Neural progenitor cell (in vitro differentiated cells): Measurements from ENCODE around the gene LRRIQ4.

Experiments
- EZH2 ChIP-seq: fragments of 200-600 bp; sonication (generic); IDR thresholded peaks from 2 replicates; pipeline ENCODE4 v1.6.1; 2017; ENCODE audit warnings: antibody characterized with exemption, mild to moderate bottlenecking, moderate library complexity
- TF ChIP-seq, protein P1 (sequence below): fragments of 200-600 bp; sonication (generic); IDR thresholded peaks from 2 replicates; pipeline ENCODE4 v1.5.1; 2017; ENCODE audit warnings: antibody characterized with exemption, mild to moderate bottlenecking

DNA sequence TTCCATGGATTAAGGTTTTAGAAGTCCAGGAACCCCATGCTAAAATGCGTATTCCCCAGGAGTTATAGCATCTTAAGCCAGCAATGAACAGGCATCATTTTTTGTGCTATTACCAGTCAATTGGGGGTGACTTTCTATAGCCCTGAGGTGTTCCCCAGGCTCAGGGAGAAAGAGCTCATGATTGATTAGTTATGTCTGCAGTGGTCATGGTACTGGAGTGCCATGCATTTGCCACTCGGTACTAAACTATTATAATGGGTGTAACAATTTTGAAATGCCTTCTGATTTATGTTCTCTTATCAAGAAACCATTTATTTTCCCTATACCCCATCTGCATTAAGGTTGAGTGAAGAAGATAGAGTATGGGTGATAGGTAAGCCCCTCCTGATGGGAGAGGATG, 45.1 kb downstream of the LRRIQ4 start:
- TF ChIP-seq EZH2: no peak
- TF ChIP-seq, protein P1, sequence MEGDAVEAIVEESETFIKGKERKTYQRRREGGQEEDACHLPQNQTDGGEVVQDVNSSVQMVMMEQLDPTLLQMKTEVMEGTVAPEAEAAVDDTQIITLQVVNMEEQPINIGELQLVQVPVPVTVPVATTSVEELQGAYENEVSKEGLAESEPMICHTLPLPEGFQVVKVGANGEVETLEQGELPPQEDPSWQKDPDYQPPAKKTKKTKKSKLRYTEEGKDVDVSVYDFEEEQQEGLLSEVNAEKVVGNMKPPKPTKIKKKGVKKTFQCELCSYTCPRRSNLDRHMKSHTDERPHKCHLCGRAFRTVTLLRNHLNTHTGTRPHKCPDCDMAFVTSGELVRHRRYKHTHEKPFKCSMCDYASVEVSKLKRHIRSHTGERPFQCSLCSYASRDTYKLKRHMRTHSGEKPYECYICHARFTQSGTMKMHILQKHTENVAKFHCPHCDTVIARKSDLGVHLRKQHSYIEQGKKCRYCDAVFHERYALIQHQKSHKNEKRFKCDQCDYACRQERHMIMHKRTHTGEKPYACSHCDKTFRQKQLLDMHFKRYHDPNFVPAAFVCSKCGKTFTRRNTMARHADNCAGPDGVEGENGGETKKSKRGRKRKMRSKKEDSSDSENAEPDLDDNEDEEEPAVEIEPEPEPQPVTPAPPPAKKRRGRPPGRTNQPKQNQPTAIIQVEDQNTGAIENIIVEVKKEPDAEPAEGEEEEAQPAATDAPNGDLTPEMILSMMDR: no peak
